K562 (cell line): ENCODE results near the gene KCNK2. TPM values are rescaled to one million over a fixed set of nuclear protein-coding genes. Genes with fewer than 3 reads are reported as not detected.

Experiments used
- ATAC-seq: fragments of 200-7000 bp; cut with Tn5 transposase; 3 replicates; pipeline ENCODE4 v1.9.1; 2020; ENCODE audit warnings: moderate library complexity
- BruUV-seq: library from RNA; stranded (reverse); fragments of 400-500 nt; replicated peaks from 2 replicates; lab custom pipeline; 2021; lab: Mats Ljungman, UMichigan
- CTCF ChIA-PET: fragments of 300-600 bp; formaldehyde crosslinking; extraction: SDS; loops from one replicate; lab custom pipeline; 2021; ENCODE audit warnings: low intra/inter-chr PET ratio; lab: Yijun Ruan, JAX
- POLR2A ChIA-PET: fragments of 300-600, 350-650 bp; sonication (Branson Sonifier 250); formaldehyde crosslinking; extraction: SDS; loops from one replicate; lab custom pipeline; 2021; ENCODE audit warnings: antibody characterized with exemption, inconsistent platforms; lab: Yijun Ruan, JAX
- DNase-seq, 4 experiments: peaks; one replicate each; pipeline versions ENCODE4 v3.0.0 to v3.0.0-alpha.2; 2011 to 2018; ENCODE audit warnings: low spot score in 3 of 4, mixed read lengths in 3 of 4; ENCODE audit errors: extremely low read depth in 1 of 4
- FAIRE-seq: peaks from 2 replicates; lab custom pipeline; 2011; peaks lifted over from hg19 to GRCh38; lab: Jason Lieb, UNC
- H2AFZ ChIP-seq: 2 replicates; pipeline ENCODE4 v1.6.0; 2011; ENCODE audit warnings: low read depth, low read length, control low read depth, inconsistent platforms
- H3K27ac ChIP-seq: fragments of 200-600 bp; 3 replicates; pipeline ENCODE4 v1.8.0; 2011; ENCODE audit warnings: low read depth, mild to moderate bottlenecking, control low read depth, inconsistent platforms, low read length, moderate library complexity, mixed read lengths; ENCODE audit errors: extremely low read depth
- H3K27me3 ChIP-seq, 2 experiments: fragments of 300-600 bp in 1 of 2; 2 replicates in 1 of 2; 3 replicates in 1 of 2; pipeline versions ENCODE4 v1.6.0 to v1.8.0; 2011; ENCODE audit warnings: inconsistent platforms in 2 of 2, low read length in 2 of 2, mild to moderate bottlenecking in 1 of 2, mixed read lengths in 1 of 2, moderate library complexity in 1 of 2; ENCODE audit not compliant: control insufficient read depth in 2 of 2, insufficient read depth in 2 of 2
- H3K36me3 ChIP-seq: fragments of 300-600 bp; 3 replicates; pipeline ENCODE4 v1.8.0; 2011; ENCODE audit warnings: mild to moderate bottlenecking, low read length, inconsistent platforms; ENCODE audit not compliant: control insufficient read depth, insufficient read depth
- H3K4me1 ChIP-seq, 2 experiments: fragments of 200-600 bp in 1 of 2; replicated peaks in 1 of 2; 2 replicates in 1 of 2; 3 replicates in 1 of 2; pipeline versions ENCODE4 v1.5.1 to v1.8.0; 2011; ENCODE audit warnings: inconsistent platforms in 2 of 2, low read length in 2 of 2, mild to moderate bottlenecking in 1 of 2, mixed read lengths in 1 of 2, moderate library complexity in 1 of 2; ENCODE audit not compliant: control insufficient read depth in 2 of 2, insufficient read depth in 2 of 2
- H3K4me2 ChIP-seq: 2 replicates; pipeline ENCODE4 v1.6.1; 2011; ENCODE audit warnings: low read length, control low read depth, inconsistent platforms, mixed read lengths; ENCODE audit not compliant: insufficient read depth
- H3K4me3 ChIP-seq: fragments of 200-600 bp; sonication (generic), shearing (Covaris generic); 2 replicates; pipeline ENCODE4 v1.5.1; 2016; ENCODE audit warnings: control low read depth, inconsistent platforms
- H3K79me2 ChIP-seq: fragments of 200-600 bp; 3 replicates; pipeline ENCODE4 v1.8.0; 2011; ENCODE audit warnings: low read length, inconsistent platforms; ENCODE audit not compliant: control insufficient read depth, insufficient read depth
- H3K9ac ChIP-seq, 2 experiments: 2 replicates each; pipeline versions ENCODE4 v1.6.0 to v1.6.1; 2011; ENCODE audit warnings: low read depth in 2 of 2, low read length in 2 of 2, control low read depth in 1 of 2, inconsistent platforms in 1 of 2, mild to moderate bottlenecking in 1 of 2, mixed read lengths in 1 of 2; ENCODE audit not compliant: insufficient read depth in 1 of 2
- H3K9me1 ChIP-seq: one replicate; pipeline ENCODE4 v1.6.0; 2011; ENCODE audit warnings: inconsistent platforms, mild to moderate bottlenecking, low read length, moderate library complexity; ENCODE audit not compliant: control insufficient read depth, insufficient read depth
- H3K9me3 ChIP-seq: replicated peaks from 2 replicates; pipeline ENCODE4 v1.5.1; 2011; ENCODE audit warnings: low read depth, low read length, inconsistent platforms; ENCODE audit not compliant: control insufficient read depth, insufficient read depth
- H4K20me1 ChIP-seq: replicated peaks from 2 replicates; pipeline ENCODE4 v1.6.1; 2011; ENCODE audit warnings: low read length, inconsistent platforms, mixed read lengths; ENCODE audit not compliant: control insufficient read depth, insufficient read depth
- E2F3 ChIP-seq: fragments of 250-450 bp; sonication (Bioruptor Pico); IDR thresholded peaks from 2 replicates; pipeline ENCODE4 v1.4.0; 2020; ENCODE audit warnings: mild to moderate bottlenecking
- ERF ChIP-seq: fragments of 450-650 bp; formaldehyde crosslinking; IDR thresholded peaks from 2 replicates; pipeline ENCODE4 v1.4.0; 2020; ENCODE audit warnings: mild to moderate bottlenecking, mixed read lengths
- GTF2B ChIP-seq: IDR thresholded peaks from 2 replicates; pipeline ENCODE4 v1.6.1; 2011; ENCODE audit not compliant: insufficient read length; ENCODE audit errors: extremely low read depth
- HMG20A ChIP-seq: fragments of 450-650 bp; formaldehyde crosslinking; conservative IDR thresholded peaks from 2 replicates; pipeline ENCODE4 v1.4.0; 2020; ENCODE audit warnings: mild to moderate bottlenecking, mixed read lengths
- LCOR ChIP-seq: sonication (generic); formaldehyde crosslinking; IDR thresholded peaks from 2 replicates; pipeline ENCODE4 v1.8.0; 2022; ENCODE audit warnings: mild to moderate bottlenecking, missing genetic modification reagents
- SMAD4 ChIP-seq: fragments of 250-450 bp; sonication (Bioruptor Pico); conservative IDR thresholded peaks from 2 replicates; pipeline ENCODE4 v1.8.0; 2021; ENCODE audit warnings: inconsistent platforms, mild to moderate bottlenecking, moderate library complexity
- ZNF518B ChIP-seq: fragments of 250-450 bp; sonication (Bioruptor Pico); IDR thresholded peaks from 2 replicates; pipeline ENCODE4 v1.5.0; 2021; ENCODE audit warnings: mild to moderate bottlenecking, moderate library complexity
- WGBS: fragments of 100-300 bp; shearing (Covaris generic); methylation state at CpG from one replicate; pipeline ENCODE4 v1.1.6; 2016; ENCODE audit warnings: low coverage, mixed read lengths; ENCODE audit not compliant: insufficient coverage; ENCODE audit errors: missing lambda C conversion rate; 5-methylcytosine and 5-hydroxymethylcytosine counted together
- in situ Hi-C: fragments of 300-500 bp; cut with MboI; formaldehyde crosslinking; loops from 4 replicates; pipeline ENCODE4 v1.15.0; 2018; ENCODE audit warnings: inconsistent platforms, mixed read lengths
- intact Hi-C: fragments of 100-400 bp; cut with micrococcal nuclease; formaldehyde crosslinking; loops from 2 replicates; pipeline ENCODE4 v1.14.2; 2022
- polyA plus RNA-seq, 8 experiments: library from polyadenylated mRNA; depleted of rRNA in 4 of 8; stranded (reverse) in 5 of 8; unstranded in 3 of 8; fragments of >200 nt; fragmentation: Nextera tagmentation in 2 of 8; fragmentation: Illumina TruSeq in 1 of 8; extraction: Ambion mirVana in 2 of 8; extraction: Trizol in 1 of 8; gene quantifications; 2 replicates each; pipeline versions ENCODE4 v1.2.1 to v1.2.3, GENCODE V29; 2011 to 2014; ENCODE audit warnings: inconsistent platforms in 1 of 8, missing spikeins in 1 of 8
- total RNA-seq, 7 experiments: library from RNA; depleted of rRNA in 6 of 7; stranded (reverse); fragments of >200 nt in 6 of 7; fragmentation: Illumina TruSeq in 2 of 7; extraction: Trizol in 2 of 7; gene quantifications; 2 replicates each; pipeline versions ENCODE4 v1.2.1 to v1.2.3, GENCODE V29; 2011 to 2021; ENCODE audit warnings: low replicate concordance in 1 of 7
- TF ChIP-seq, protein P1 (sequence below): sonication (generic); formaldehyde crosslinking; IDR thresholded peaks from 2 replicates; pipeline ENCODE4 v1.8.0; 2022; ENCODE audit warnings: mild to moderate bottlenecking, missing genetic modification reagents

Gene KCNK2
- total and polyA plus RNA-seq, 9 of the 15 experiments (the other 6 are each of a cell fraction or from before 2014, with no cell fraction given) = 0.04 to 0.13 (median 0.05) TPM; not detected in 3

GRCh38 chr1:215269955-215270354 lies 187.4 kb downstream of the KCNK2 start:
- ChIA-PET POLR2A (no interaction called here), CTCF (no interaction called here)
- Histone ChIP-seq H3K36me3 (no peaks in the 10 kb centered on the region), H3K79me2 (no peaks in the 10 kb centered on the region), H3K27ac (no peak overlapping the region), H3K4me3 (no peak overlapping the region), H3K27me3 (no peaks in the 10 kb centered on the region), H3K4me2 (no peak overlapping the region), H4K20me1 (no peaks in the 10 kb centered on the region), H2AFZ (no peak overlapping the region), H3K9me1 (no peaks in the 10 kb centered on the region)
- FAIRE-seq (no peak), DNase-seq (no peak)
- no TSS peak for BruUV-seq
- 0% methylated on average over 3 of the region's 3 CpGs for WGBS
- TF ChIP-seq, protein P1, sequence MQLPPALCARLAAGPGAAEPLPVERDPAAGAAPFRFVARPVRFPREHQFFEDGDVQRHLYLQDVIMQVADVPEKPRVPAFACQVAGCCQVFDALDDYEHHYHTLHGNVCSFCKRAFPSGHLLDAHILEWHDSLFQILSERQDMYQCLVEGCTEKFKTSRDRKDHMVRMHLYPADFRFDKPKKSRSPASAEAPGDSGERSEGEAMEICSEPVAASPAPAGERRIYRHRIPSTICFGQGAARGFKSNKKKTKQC = no peak
- TF ChIP-seq ERF (CRISPR knock-in tag) (no peak), LCOR (no peak), ZNF518B (no peak), E2F3 (CRISPR knock-in tag) (no peak), HMG20A (CRISPR knock-in tag) (no peak), SMAD4 (no peak), GTF2B (no peak)
- TF ChIP-seq, all 486 proteins: peak for 0
- Histone ChIP-seq H3K9ac (no peak overlapping the region), H3K9me3 (no peaks in the 10 kb centered on the region; the same call in 1 of the 2 replicates), H3K4me1 (no peaks in the 10 kb centered on the region)
- intact Hi-C loops (no loop called here), in situ Hi-C loops (no loop called here)
- no peak for ATAC-seq
